GM18907 (cell line): ENCODE measurements around the gene GNAS-AS1.

ENCODE experiments used
- ATAC-seq: cut with Tn5 transposase; IDR thresholded peaks from one replicate; pipeline ENCODE4 v1.9.1; 2021; ENCODE audit warnings: mild to moderate bottlenecking, moderate library complexity; ENCODE audit not compliant: unreplicated experiment

Gene GNAS-AS1

GRCh38 chr20:58850693-58851174 lies at the start of gene GNAS-AS1:
Gene GNAS-AS1 (minus strand): TSS chr20:58850902.
- ATAC-seq: peak; percentile 85

DNA sequence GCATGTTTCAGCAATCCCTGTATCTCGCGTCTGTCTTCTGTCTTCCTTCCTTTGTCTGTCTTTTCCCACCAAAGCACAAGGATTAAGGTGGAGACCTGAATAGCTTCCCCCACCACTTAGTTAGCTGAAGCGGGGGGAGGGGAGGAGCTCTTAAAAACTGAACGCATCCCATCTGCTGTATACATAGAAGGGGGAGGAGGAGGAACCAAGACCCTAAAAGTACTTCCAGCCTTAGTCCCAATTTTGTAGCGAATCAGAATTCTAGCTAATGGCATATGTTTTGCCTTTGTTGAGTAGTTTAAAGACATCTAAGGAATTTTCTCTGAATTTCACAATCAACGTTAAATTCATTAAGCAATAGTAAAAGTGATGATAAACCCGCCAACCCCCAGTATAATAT lies 49.7 kb upstream of the GNAS-AS1 start:
- no peak for ATAC-seq

- ATAC-seq: no peak
Measured at GRCh38 chr20:58899512-58899911, 48.8 kb upstream of the GNAS-AS1 start.

GRCh38 chr20:58898629-58899408 lies 48.1 kb upstream of the GNAS-AS1 start:
- ATAC-seq: no peak

DNA sequence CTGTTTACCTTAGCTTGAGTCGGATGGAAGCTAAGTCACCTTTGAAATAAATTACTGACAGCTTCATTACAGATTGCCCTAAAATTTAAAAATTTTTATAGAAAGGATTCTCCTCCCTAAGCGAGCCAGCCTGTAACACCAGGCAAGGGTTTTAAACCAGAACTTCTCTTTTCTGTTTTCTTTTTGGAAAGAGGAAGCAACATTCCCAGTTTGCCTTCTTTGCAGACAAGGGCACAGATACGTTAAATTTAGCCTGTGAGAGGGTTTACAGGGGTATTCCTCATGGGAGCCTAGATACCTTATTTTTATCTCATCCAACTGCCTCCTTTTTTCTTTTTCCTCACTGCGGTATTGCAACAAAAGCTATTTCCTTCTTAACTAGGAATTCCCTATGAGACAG lies 46.8 kb upstream of the GNAS-AS1 start:
- no peak for ATAC-seq

DNA sequence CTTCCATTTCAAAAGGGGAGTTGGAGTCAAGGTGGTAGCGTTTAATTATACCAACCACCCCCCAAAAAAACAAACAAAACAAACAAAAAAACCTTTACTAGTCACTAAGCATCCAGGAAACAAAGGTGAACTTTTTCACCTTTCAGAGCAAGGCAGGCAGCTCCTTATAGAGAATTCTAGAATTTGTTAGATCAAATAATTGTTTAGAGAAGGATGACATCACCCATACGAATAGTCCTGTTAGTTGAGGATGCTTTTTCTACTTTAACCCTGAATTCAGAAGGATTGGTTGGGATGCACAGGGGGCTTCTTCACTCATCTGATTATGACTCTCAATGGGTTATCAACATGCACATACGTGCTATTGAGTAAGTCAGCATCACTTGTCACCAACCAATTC lies 46.1 kb upstream of the GNAS-AS1 start:
- no peak for ATAC-seq

GRCh38 chr20:58895448-58896180 lies 44.9 kb upstream of the GNAS-AS1 start:
- no peak for ATAC-seq

DNA sequence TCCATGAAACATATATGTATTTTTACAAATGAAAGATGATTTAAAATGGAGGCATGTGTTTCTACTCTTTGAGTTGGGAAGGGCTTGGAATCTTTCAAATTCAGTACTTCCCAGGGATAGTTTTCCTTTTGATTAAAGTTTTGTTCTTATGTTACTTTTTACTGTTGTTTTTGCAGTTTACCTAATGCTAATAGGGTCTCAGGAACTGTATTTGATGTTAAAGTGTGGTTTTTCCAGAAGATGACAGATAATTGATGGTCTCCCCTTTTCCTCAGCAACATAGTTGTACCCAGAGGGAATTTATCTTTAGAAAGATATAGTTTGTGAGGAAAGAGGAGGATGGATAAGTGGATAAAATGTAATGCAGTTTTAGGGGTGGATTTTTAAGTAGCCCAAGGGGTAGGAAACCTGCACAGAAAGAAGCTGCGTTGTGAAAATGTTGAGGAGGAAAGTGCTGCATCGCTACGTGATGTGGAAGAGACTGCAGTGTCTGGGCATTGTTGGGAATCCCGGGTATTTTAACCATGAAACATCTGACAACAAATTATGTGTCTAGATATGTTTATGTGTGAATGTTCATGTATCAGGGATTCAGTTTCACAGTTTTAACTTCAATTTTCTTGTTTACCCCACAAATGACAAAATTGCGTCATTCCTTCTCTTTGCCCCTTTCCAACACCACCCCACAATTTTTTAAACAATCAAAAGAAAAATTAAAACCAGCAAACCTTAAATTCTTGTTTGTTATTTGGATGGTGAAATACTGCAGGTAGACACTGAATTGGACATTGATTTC lies 44.1 kb upstream of the GNAS-AS1 start:
- no peak for ATAC-seq

- ATAC-seq: no peak
Measured at GRCh38 chr20:58893355-58894120, 42.8 kb upstream of the GNAS-AS1 start.

DNA sequence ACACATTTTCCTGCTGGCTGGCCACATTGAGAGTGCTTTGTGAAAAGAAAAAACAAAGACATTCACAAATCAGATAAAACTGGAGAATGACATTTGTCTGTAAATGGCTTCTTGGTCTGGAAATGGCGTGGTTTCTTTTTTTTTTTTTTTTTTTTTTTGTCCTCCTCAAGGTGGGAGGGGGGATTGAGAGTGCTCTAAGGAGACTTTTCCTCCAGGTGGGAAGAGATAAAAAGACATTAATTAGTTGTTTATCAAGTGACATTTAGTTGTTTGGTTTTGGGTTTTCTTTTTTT lies 42.2 kb upstream of the GNAS-AS1 start:
- ATAC-seq: no peak

DNA sequence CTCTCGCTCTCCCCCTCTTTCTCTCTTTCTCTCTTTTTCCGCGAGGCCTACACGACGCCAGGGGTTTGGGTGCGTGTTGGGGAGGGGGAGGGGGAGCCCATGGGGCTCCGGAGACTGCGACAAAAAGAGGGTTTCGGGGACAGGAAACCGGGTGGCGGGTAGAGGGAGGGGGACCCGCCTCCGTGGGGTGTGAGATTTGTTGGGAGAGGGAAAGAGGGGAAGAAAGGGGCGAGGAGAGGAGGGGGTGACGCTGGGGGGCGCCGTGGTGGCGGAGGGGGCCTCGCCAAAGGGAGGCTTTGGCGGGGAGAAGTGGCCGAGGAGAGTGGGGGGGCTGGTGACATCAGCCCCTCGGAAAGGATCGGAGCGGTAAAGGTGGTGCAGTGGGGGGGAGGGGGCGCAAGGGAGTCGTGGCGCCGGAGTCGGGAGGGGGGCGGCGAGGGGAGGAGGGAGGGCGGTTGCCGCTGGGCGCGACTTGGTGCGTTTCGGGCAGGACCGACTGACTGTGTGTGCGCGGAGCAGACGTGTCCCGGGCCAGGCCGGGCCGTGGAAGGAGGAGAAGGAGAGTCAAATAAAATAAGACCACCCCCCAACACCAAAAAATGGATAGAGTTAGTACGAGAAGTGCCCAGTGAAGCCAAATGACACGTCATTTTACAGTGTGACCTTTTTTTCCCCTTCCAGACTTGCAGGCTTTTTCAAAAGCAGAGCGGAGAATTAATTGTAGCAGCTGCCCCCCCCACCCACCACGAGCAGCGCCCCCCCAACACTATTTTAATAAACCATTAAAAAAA lies 41.6 kb upstream of the GNAS-AS1 start:
- ATAC-seq: peak; percentile 14

DNA sequence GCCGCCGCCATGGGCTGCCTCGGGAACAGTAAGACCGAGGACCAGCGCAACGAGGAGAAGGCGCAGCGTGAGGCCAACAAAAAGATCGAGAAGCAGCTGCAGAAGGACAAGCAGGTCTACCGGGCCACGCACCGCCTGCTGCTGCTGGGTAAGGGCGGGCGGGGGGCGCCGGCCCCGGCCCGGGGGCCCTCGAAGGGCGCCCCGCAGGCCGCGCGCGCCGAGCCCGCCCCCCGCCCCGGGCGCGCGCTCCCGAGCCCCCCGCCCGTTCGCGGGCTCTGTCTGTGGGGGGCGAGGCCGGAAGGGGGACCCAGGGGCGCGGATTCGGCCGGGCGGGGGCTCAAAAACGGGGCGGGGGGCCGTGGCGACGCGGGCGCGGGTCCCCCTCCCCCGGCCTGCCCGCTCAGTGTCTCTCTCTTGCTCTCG lies 41.0 kb upstream of the GNAS-AS1 start:
- ATAC-seq: peak; percentile 0

DNA sequence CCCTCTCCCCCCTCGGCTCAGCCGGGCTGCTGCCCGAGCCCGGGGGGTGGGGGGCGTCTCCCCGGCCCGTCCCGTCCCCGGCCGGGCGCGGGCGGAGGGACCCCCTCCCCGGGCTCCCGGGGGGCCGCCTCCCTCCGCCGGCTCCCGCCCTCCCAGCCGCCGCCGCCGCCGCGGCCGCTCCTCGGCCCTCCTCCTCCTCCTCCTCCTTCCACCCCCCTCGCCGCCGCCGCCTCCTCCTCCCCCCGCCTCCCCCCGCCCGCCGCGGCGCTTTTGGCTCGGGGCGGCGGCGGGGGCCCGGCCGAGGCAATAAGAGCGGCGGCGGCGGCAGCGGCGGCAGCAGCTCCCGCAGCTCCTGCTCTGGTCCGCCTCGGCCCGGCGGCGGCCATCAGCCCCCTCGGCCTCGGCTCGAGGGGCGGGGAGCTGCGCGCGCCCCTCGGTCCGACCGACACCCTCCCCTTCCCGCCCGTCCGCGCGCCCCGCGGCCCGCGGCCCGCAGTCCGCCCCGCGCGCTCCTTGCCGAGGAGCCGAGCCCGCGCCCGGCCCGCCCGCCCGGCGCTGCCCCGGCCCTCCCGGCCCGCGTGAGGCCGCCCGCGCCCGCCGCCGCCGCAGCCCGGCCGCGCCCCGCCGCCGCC lies 40.5 kb upstream of the GNAS-AS1 start:
- ATAC-seq: peak; percentile 20

GRCh38 chr20:58890518-58891085 lies 39.9 kb upstream of the GNAS-AS1 start:
- ATAC-seq: peak; percentile 26

DNA sequence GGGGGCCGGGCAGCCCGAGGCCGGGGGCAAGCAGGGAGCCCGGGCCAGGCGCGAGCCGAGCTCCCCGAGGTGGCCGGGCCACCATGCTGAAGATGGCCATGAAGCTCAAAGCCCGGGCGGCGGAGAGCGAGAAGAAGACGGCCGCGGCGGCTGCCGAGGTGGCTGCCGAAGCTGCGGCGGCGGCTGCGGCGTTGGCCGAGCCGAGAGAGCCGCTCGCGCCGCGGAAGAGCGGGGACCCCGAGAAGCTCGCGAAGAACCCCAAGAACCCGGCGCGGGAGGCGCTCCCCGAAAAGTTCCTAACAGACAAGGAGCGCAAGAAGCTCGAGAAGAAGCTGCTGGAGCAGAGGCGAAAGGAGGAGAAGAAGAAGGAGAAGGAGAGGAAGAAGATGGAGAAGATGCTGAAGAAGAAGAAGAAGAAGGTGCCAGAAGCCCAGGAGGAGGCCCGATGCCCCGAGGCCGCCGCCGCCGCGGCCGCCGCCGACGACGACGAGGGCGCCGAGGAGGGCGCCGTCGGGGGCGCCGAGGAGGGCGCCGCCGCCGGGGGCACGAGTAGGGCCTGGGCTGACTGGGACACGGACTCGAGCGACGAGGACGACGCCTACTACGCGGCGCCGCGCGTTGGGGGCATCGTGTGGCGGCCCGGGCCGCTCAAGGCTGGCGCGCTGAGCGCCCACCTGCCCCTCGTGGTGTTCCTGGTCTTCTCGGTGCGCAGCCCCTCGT lies 39.3 kb upstream of the GNAS-AS1 start:
- no peak for ATAC-seq

GRCh38 chr20:58889334-58889760 lies 38.6 kb upstream of the GNAS-AS1 start:
- no peak for ATAC-seq

- peak; percentile 54 for ATAC-seq
Measured at GRCh38 chr20:58888521-58889333, 38.0 kb upstream of the GNAS-AS1 start.

- ATAC-seq: no peak
Measured at GRCh38 chr20:58888103-58888502, 37.4 kb upstream of the GNAS-AS1 start.
